Adrenal gland (tissue), 12 donors: Measurements from ENCODE around the gene COPG2. TPM values are rescaled to one million over a fixed set of nuclear protein-coding genes. Genes with fewer than 3 reads are reported as not detected.

Experiments used
- DNase-seq, 7 donors: peaks; one replicate each; pipeline ENCODE4 v3.0.0-alpha.2; 2019 to 2020
- H3K27ac ChIP-seq, 5 donors: fragments of 200-600 bp; sonication (generic) in 4 of 5; 1 replicate in 3 of 5; 2 replicates in 2 of 5; pipeline versions ENCODE4 v1.5.1 to v1.8.0; 2016 to 2020; ENCODE audit warnings: mild to moderate bottlenecking in 1 of 5
- H3K27me3 ChIP-seq: fragments of 200-600 bp; 2 replicates; pipeline ENCODE4 v1.8.0; 2021
- H3K36me3 ChIP-seq, 2 donors: fragments of 200-600 bp; replicated peaks in 1 of 2; 1 replicate in 1 of 2; 2 replicates in 1 of 2; pipeline versions ENCODE4 v1.5.1 to v1.8.0; 2018 to 2022
- H3K4me1 ChIP-seq, 2 donors: fragments of 200-600 bp; replicated peaks in 1 of 2; 1 replicate in 1 of 2; 2 replicates in 1 of 2; pipeline versions ENCODE4 v1.5.1 to v1.8.0; 2018 to 2021
- H3K4me3 ChIP-seq, 4 donors: fragments of 200-600 bp; sonication (generic) in 3 of 4; one replicate each; pipeline ENCODE4 v1.5.1; 2016 to 2018
- H3K9me3 ChIP-seq, 3 donors: fragments of 200-600 bp; sonication (generic) in 1 of 3; replicated peaks in 1 of 3; 1 replicate in 2 of 3; 2 replicates in 1 of 3; pipeline versions ENCODE4 v1.5.1 to v1.8.0; 2016 to 2021
- CTCF ChIP-seq, 6 experiments: fragments of 450-650 bp in 4 of 6; fragments of 200-600 bp in 2 of 6; sonication (generic) in 1 of 6; IDR thresholded peaks; 1 replicate in 5 of 6; 2 replicates in 1 of 6; pipeline versions ENCODE4 v1.5.1 to v1.8.0; 2016 to 2021; ENCODE audit warnings: antibody characterized with exemption in 6 of 6, mild to moderate bottlenecking in 2 of 6, moderate library complexity in 1 of 6
- POLR2A ChIP-seq, 2 donors: fragments of 450-650 bp; IDR thresholded peaks; one replicate each; pipeline ENCODE4 v1.6.1; 2017; ENCODE audit warnings: antibody characterized with exemption in 2 of 2, mild to moderate bottlenecking in 2 of 2, moderate library complexity in 1 of 2
- WGBS, 4 donors: extraction: QIAGEN DNeasy Blood & Tissue Kit in 2 of 4; methylation state at CpG; one replicate each; pipeline versions ENCODE4 v1.1.5 to v1.1.7; 2013 to 2017; 5-methylcytosine and 5-hydroxymethylcytosine counted together
- intact Hi-C, 2 donors: fragments of 100-400 bp; cut with DNase I; formaldehyde crosslinking; loops; one replicate each; pipeline versions ENCODE4 v1.14.1 to v1.15.0; 2022 to 2023
- polyA plus RNA-seq, 3 donors: library from polyadenylated mRNA; stranded (reverse); fragments of 200-250 nt in 2 of 3; fragments of 350-450 nt in 1 of 3; fragmentation: Illumina TruSeq in 1 of 3; extraction: RNeasy Lipid Tissue Mini Kit (QIAGEN cat#74804) in 1 of 3; gene quantifications; one replicate each; pipeline ENCODE4 v1.2.3, GENCODE V29; 2013 to 2014
- total RNA-seq, 9 donors: library from RNA; depleted of rRNA in 4 of 9; stranded (reverse); fragments of >200 nt in 4 of 9; fragments of 120-200 nt in 1 of 9; fragmentation: NEBNext Ultra II Directional in 1 of 9; extraction: Animal tissue kit (Norgen Biotek cat#: 25700) in 1 of 9; gene quantifications; one replicate each; pipeline versions ENCODE4 v1.1.0 to v1.2.4, GENCODE V29; 2013 to 2023
- donor health status: healthy with polysubstance abuse.
- donor health status: Bipolar disorder and iron deficiency.
- donor health status: DM: yes; HTN: yes; CAD: no.
- donor health status: DM: no; HTN: no; CAD: no.
- donor health status: DM: no; HTN: no; CAD: no.
- donor health status: DM: yes; HTN: yes; CAD: no.

Gene COPG2
- total and polyA plus RNA-seq, 12 donors, result 12.2 to 73.1 (median 37.9) TPM

- no peak for TF ChIP-seq CTCF (IDR thresholded peaks at IDR 0.05)
- TF ChIP-seq POLR2A (IDR thresholded peaks at IDR 0.05), result no peak
- H3K36me3 ChIP-seq, result no peaks in the 10 kb centered on the region
- H3K4me1 ChIP-seq, result peaks cover 0 to 9% of the 10 kb centered on the region in 2 donors
- H3K4me3 ChIP-seq, result no peak overlapping the region
- no peaks in the 10 kb centered on the region for H3K9me3 ChIP-seq
- 86 to 96% (median 93%) methylated on average over 5 of the region's 5 CpGs for WGBS, 4 donors
- intact Hi-C loops, result no loop called here
- peak overlapping the region in 3 of 5 donors; percentile 29 to 78 (median 70) for H3K27ac ChIP-seq
- no peak for DNase-seq
- no peaks in the 10 kb centered on the region for H3K27me3 ChIP-seq
Observed at GRCh38 chr7:130648580-130648979, 20.0 kb downstream of the COPG2 start.

DNA sequence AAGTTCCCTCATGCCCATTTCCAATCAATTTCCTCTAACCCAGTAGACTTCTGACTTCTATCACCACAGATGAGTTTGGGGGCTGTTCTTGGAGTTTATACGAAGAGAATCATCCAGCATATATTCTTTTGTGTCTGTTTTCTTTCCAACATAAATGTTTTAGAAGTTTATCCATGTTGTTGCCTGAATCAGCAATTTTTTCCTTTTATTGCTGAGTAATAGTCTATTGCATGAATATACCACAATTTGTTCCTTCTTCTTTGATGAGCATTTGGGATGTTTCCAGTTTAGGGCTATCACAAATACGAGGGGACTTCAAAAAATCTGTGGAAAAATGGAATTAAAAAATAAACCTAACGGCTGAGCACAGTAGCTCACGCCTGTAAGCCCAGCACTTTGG is 26.2 kb downstream of the COPG2 start:
- no peaks in the 10 kb centered on the region for H3K4me1 ChIP-seq
- intact Hi-C loops, result no loop called here
- WGBS, 4 donors, result 91 to 99% (median 97%) methylated on average over 4 of the region's 4 CpGs
- H3K27ac ChIP-seq, result no peak overlapping the region
- H3K9me3 ChIP-seq, result no peaks in the 10 kb centered on the region
- no peak for DNase-seq
- H3K27me3 ChIP-seq, result no peaks in the 10 kb centered on the region
- TF ChIP-seq POLR2A (IDR thresholded peaks at IDR 0.05), result no peak
- TF ChIP-seq CTCF (IDR thresholded peaks at IDR 0.05), result no peak
- H3K36me3 ChIP-seq, result no peaks in the 10 kb centered on the region
- H3K4me3 ChIP-seq, result no peak overlapping the region

- no peak overlapping the region for H3K4me3 ChIP-seq
- no peaks in the 10 kb centered on the region for H3K9me3 ChIP-seq
- no peaks in the 10 kb centered on the region for H3K27me3 ChIP-seq
- WGBS, 4 donors, result 88 to 95% (median 92%) methylated on average over 3 of the region's 3 CpGs
- no peaks in the 10 kb centered on the region for H3K36me3 ChIP-seq
- TF ChIP-seq POLR2A (IDR thresholded peaks at IDR 0.05), result no peak
- no peak for TF ChIP-seq CTCF (IDR thresholded peaks at IDR 0.05)
- H3K27ac ChIP-seq, result no peak overlapping the region
- no peak for DNase-seq
- no peaks in the 10 kb centered on the region for H3K4me1 ChIP-seq
- intact Hi-C loops, result no loop called here
Observed at GRCh38 chr7:130641497-130641896, 27.1 kb downstream of the COPG2 start.

GRCh38 chr7:130641040-130641439 is 27.5 kb downstream of the COPG2 start:
- no peak for DNase-seq
- no peaks in the 10 kb centered on the region for H3K9me3 ChIP-seq
- intact Hi-C loops, result no loop called here
- WGBS, 4 donors, result 92 to 100% (median 99%) methylated on average over 1 of the region's 1 CpG
- no peaks in the 10 kb centered on the region for H3K36me3 ChIP-seq
- no peak overlapping the region for H3K27ac ChIP-seq
- TF ChIP-seq CTCF (IDR thresholded peaks at IDR 0.05), result no peak
- no peak for TF ChIP-seq POLR2A (IDR thresholded peaks at IDR 0.05)
- no peaks in the 10 kb centered on the region for H3K27me3 ChIP-seq
- no peak overlapping the region for H3K4me3 ChIP-seq
- no peaks in the 10 kb centered on the region for H3K4me1 ChIP-seq
